Immature natural killer cell (primary cell): ENCODE data around the gene TAS2R38. TPM values are rescaled to one million over a fixed set of nuclear protein-coding genes. Genes with fewer than 3 reads are reported as not detected.
"Not testable (repeated sequence)": the region's sequence is repeated elsewhere in the genome, so short reads cannot be mapped to it uniquely, and the experiment has no call there.

Source experiments
- DNase-seq, 3 donors: peaks; one replicate each; pipeline ENCODE4 v3.0.0; 2022; ENCODE audit warnings: mixed read lengths in 1 of 3
- H3K27ac Mint-ChIP-seq, 6 donors: one replicate each; pipeline ENCODE4 v1.8.0; 2020; ENCODE audit warnings: mixed read lengths in 6 of 6, mild to moderate bottlenecking in 5 of 6, inconsistent platforms in 4 of 6, moderate library complexity in 3 of 6
- H3K27me3 Mint-ChIP-seq, 3 donors: one replicate each; pipeline ENCODE4 v1.8.0; 2020 to 2021; ENCODE audit warnings: low read depth in 3 of 3, mild to moderate bottlenecking in 3 of 3, mixed read lengths in 3 of 3, moderate library complexity in 3 of 3, inconsistent platforms in 1 of 3
- H3K36me3 Mint-ChIP-seq, 3 donors: one replicate each; pipeline ENCODE4 v1.8.0; 2020; ENCODE audit warnings: mixed read lengths in 3 of 3, inconsistent platforms in 2 of 3, mild to moderate bottlenecking in 2 of 3
- H3K4me1 Mint-ChIP-seq, 2 donors: one replicate each; pipeline ENCODE4 v1.8.0; 2020; ENCODE audit warnings: inconsistent platforms in 2 of 2, mild to moderate bottlenecking in 2 of 2, mixed read lengths in 2 of 2, moderate library complexity in 1 of 2
- H3K4me3 Mint-ChIP-seq, 5 donors: one replicate each; pipeline ENCODE4 v1.8.0; 2020; ENCODE audit warnings: mild to moderate bottlenecking in 5 of 5, mixed read lengths in 5 of 5, inconsistent platforms in 3 of 5, moderate library complexity in 3 of 5
- H3K9me3 Mint-ChIP-seq, 6 donors: one replicate each; pipeline ENCODE4 v1.8.0; 2020; ENCODE audit warnings: mild to moderate bottlenecking in 6 of 6, mixed read lengths in 6 of 6, inconsistent platforms in 4 of 6, moderate library complexity in 3 of 6
- polyA plus RNA-seq, 3 donors: library from polyadenylated mRNA; unstranded; fragments of 300-500 nt; fragmentation: Illumina TruSeq; gene quantifications; one replicate each; pipeline ENCODE4 v1.2.3, GENCODE V29; 2021

The TAS2R38 gene
- polyA plus RNA-seq, 3 donors from 2014 or later = not detected

GRCh38 chr7:141992156-141992555 is 18.6 kb upstream of the TAS2R38 start:
- peak overlapping the region in 3 of 5 donors; percentile 9 to 80 (median 41) for H3K4me3 Mint-ChIP-seq
- peaks cover 0 to 18% (median 5%) of the 10 kb centered on the region in 3 donors for H3K36me3 Mint-ChIP-seq
- H3K9me3 Mint-ChIP-seq = peaks cover 0 to 3% (median 0%) of the 10 kb centered on the region in 6 donors
- H3K4me1 Mint-ChIP-seq = peaks cover 56 to 73% of the 10 kb centered on the region in 2 donors
- H3K27ac Mint-ChIP-seq = peak overlapping the region in 4 of 6 donors; percentile 32 to 90 (median 55)
- DNase-seq = no peak
- peaks cover 0 to 5% (median 0%) of the 10 kb centered on the region in 3 donors for H3K27me3 Mint-ChIP-seq

- peak overlapping the region; percentile 34 to 80 (median 46) for H3K4me3 Mint-ChIP-seq
- peaks cover 0 to 2% (median 0%) of the 10 kb centered on the region in 6 donors for H3K9me3 Mint-ChIP-seq
- H3K36me3 Mint-ChIP-seq = peaks cover 0 to 13% (median 1%) of the 10 kb centered on the region in 3 donors
- H3K27me3 Mint-ChIP-seq = peaks cover 0 to 5% (median 1%) of the 10 kb centered on the region in 3 donors
- peak in 2 of 3 donors; percentile 39 to 44 for DNase-seq
- peak overlapping the region in 5 of 6 donors; percentile 48 to 90 (median 85) for H3K27ac Mint-ChIP-seq
- H3K4me1 Mint-ChIP-seq = peaks cover 63 to 80% of the 10 kb centered on the region in 2 donors
Observed at GRCh38 chr7:141991140-141991539, 17.6 kb upstream of the TAS2R38 start.

- DNase-seq = no peak
- Mint-ChIP-seq H3K27ac (peak overlapping the region in 2 of 6 donors; percentile 59 to 76), H3K9me3 (peaks cover 0 to 2% (median 0%) of the 10 kb centered on the region in 6 donors), H3K4me3 (peak overlapping the region in 4 of 5 donors; percentile 39 to 80 (median 45)), H3K27me3 (peaks cover 0 to 5% (median 1%) of the 10 kb centered on the region in 3 donors), H3K4me1 (peaks cover 64 to 79% of the 10 kb centered on the region in 2 donors), H3K36me3 (peaks cover 0 to 13% (median 2%) of the 10 kb centered on the region in 3 donors)
Observed at GRCh38 chr7:141990011-141990725, 16.6 kb upstream of the TAS2R38 start.

- H3K9me3 Mint-ChIP-seq, DNase-seq, H3K27me3 Mint-ChIP-seq, H3K4me3 Mint-ChIP-seq: not testable (repeated sequence)
- H3K36me3 Mint-ChIP-seq = peaks cover 0 to 13% (median 2%) of the 10 kb centered on the region in 3 donors
- H3K27ac Mint-ChIP-seq = peak overlapping the region in 1 of 6 donors; percentile 20
- peaks cover 49 to 60% of the 10 kb centered on the region in 2 donors for H3K4me1 Mint-ChIP-seq
Observed at GRCh38 chr7:141987803-141988202, 14.2 kb upstream of the TAS2R38 start.

GRCh38 chr7:141986923-141987322 is 13.3 kb upstream of the TAS2R38 start:
- Mint-ChIP-seq H3K27ac (peak overlapping the region in 4 of 6 donors; percentile 38 to 69 (median 59)), H3K4me1 (peaks cover 43 to 51% of the 10 kb centered on the region in 2 donors), H3K27me3 (peaks cover 0 to 3% (median 1%) of the 10 kb centered on the region in 3 donors), H3K9me3 (peaks cover 0 to 2% (median 0%) of the 10 kb centered on the region in 6 donors), H3K36me3 (peaks cover 0 to 13% (median 2%) of the 10 kb centered on the region in 3 donors), H3K4me3 (peak overlapping the region in 2 of 5 donors; percentile 0 to 46)
- no peak for DNase-seq

- H3K4me3 Mint-ChIP-seq, H3K27me3 Mint-ChIP-seq, DNase-seq, H3K9me3 Mint-ChIP-seq, H3K27ac Mint-ChIP-seq: not testable (repeated sequence)
- peaks cover 33 to 41% of the 10 kb centered on the region in 2 donors for H3K4me1 Mint-ChIP-seq
- H3K36me3 Mint-ChIP-seq = peaks cover 0 to 13% (median 2%) of the 10 kb centered on the region in 3 donors
Observed at GRCh38 chr7:141985926-141986325, 12.4 kb upstream of the TAS2R38 start.

- Mint-ChIP-seq H3K4me3 (peak overlapping the region; percentile 55 to 79 (median 67)), H3K4me1 (peaks cover 37 to 43% of the 10 kb centered on the region in 2 donors), H3K36me3 (no peaks in the 10 kb centered on the region), H3K9me3 (peaks cover 4 to 8% (median 5%) of the 10 kb centered on the region in 6 donors), H3K27me3 (peaks cover 0 to 7% (median 6%) of the 10 kb centered on the region in 3 donors), H3K27ac (peak overlapping the region in 5 of 6 donors; percentile 85 to 90 (median 86))
- peak; percentile 51 to 70 (median 69) for DNase-seq
Observed at GRCh38 chr7:141979568-141979967, 6.0 kb upstream of the TAS2R38 start.

- Mint-ChIP-seq H3K4me1 (peaks cover 37 to 43% of the 10 kb centered on the region in 2 donors), H3K27ac (peak overlapping the region in 3 of 6 donors; percentile 53 to 89 (median 85)), H3K4me3 (peak overlapping the region in 1 of 5 donors; percentile 51), H3K36me3 (no peaks in the 10 kb centered on the region), H3K9me3 (peaks cover 4 to 8% (median 5%) of the 10 kb centered on the region in 6 donors), H3K27me3 (peaks cover 0 to 7% (median 6%) of the 10 kb centered on the region in 3 donors)
- no peak for DNase-seq
Observed at GRCh38 chr7:141978351-141978750, 4.8 kb upstream of the TAS2R38 start.

- peaks cover 4 to 8% (median 5%) of the 10 kb centered on the region in 6 donors for H3K9me3 Mint-ChIP-seq
- H3K4me1 Mint-ChIP-seq = peaks cover 37 to 43% of the 10 kb centered on the region in 2 donors
- peaks cover 0 to 7% (median 6%) of the 10 kb centered on the region in 3 donors for H3K27me3 Mint-ChIP-seq
- no peaks in the 10 kb centered on the region for H3K36me3 Mint-ChIP-seq
- DNase-seq = peak in 1 of 3 donors; percentile 16
- peak overlapping the region; percentile 78 to 91 (median 87) for H3K4me3 Mint-ChIP-seq
- peak overlapping the region in 4 of 6 donors; percentile 64 to 80 (median 76) for H3K27ac Mint-ChIP-seq
Observed at GRCh38 chr7:141976524-141977245, 3.1 kb upstream of the TAS2R38 start.

GRCh38 chr7:141975806-141976523 is 2.4 kb upstream of the TAS2R38 start:
- H3K36me3 Mint-ChIP-seq = no peaks in the 10 kb centered on the region
- peak; percentile 52 to 72 (median 68) for DNase-seq
- H3K4me3 Mint-ChIP-seq = peak overlapping the region; percentile 78 to 91 (median 87)

GRCh38 chr7:141974831-141975230 is 1.3 kb upstream of the TAS2R38 start:
- Mint-ChIP-seq H3K9me3 (peaks cover 4 to 8% (median 5%) of the 10 kb centered on the region in 6 donors), H3K27ac (no peak overlapping the region), H3K4me3 (no peak overlapping the region), H3K36me3 (no peaks in the 10 kb centered on the region), H3K27me3 (peaks cover 0 to 7% (median 5%) of the 10 kb centered on the region in 3 donors), H3K4me1 (peaks cover 33 to 37% of the 10 kb centered on the region in 2 donors)
- peak; percentile 20 to 22 (median 21) for DNase-seq

More at GRCh38 chr7:141975806-141976523, 2.4 kb upstream of the TAS2R38 start:
- peaks cover 4 to 8% (median 5%) of the 10 kb centered on the region in 6 donors for H3K9me3 Mint-ChIP-seq
- peaks cover 37 to 43% of the 10 kb centered on the region in 2 donors for H3K4me1 Mint-ChIP-seq
- H3K27me3 Mint-ChIP-seq = peaks cover 0 to 7% (median 6%) of the 10 kb centered on the region in 3 donors
- H3K27ac Mint-ChIP-seq = peak overlapping the region in 4 of 6 donors; percentile 57 to 80 (median 76)

GRCh38 chr7:141960687-141961422 is 12.7 kb downstream of the TAS2R38 start:
- Mint-ChIP-seq H3K27me3 (peaks cover 0 to 9% (median 4%) of the 10 kb centered on the region in 3 donors), H3K27ac (no peak overlapping the region), H3K36me3 (no peaks in the 10 kb centered on the region), H3K4me1 (no peaks in the 10 kb centered on the region), H3K4me3 (no peak overlapping the region), H3K9me3 (no peaks in the 10 kb centered on the region)
- no peak for DNase-seq
